ENCODE measurements around the gene BRS3. TPM values are rescaled to one million over a fixed set of nuclear protein-coding genes. Genes with fewer than 3 reads are reported as not detected.
"Not testable (repeated sequence)": the region's sequence is repeated elsewhere in the genome, so short reads cannot be mapped to it uniquely, and the experiment has no call there.

Gene BRS3
- not detected for total RNA-seq

DNA sequence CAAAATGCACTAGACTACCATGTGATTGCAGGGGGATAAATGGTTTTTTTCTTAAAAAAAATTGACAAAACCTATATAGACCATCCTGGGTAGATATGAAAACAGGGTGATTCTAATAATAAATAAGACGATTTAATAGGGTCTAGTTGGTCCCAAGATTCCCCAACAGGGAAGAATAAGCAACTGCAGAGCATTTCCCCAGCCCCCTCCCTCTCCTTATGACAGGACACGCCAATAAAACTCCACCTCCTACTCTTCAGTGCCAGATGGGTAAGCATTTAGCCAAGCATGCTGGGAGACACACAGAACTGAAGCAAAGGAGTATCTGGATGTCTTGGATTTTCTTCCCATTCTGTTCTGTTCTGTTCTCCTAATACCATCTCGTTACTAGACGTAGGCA, at the start of gene BRS3:
BRS3 (plus strand) TSS at position 301 of the 400 bp plus-strand sequence. CDS start 168 bp downstream, outside the sequence.
- Histone ChIP-seq H3K9ac (ENCODE audit: low read depth in 2 of 2, low read length in 2 of 2) (no peak within 1 kb of the TSS), H3K27ac (no peak within 1 kb of the TSS), H3K9me3 (no peaks in the 10 kb centered on the region), H3K4me1 (no peaks in the 10 kb centered on the region), H3K4me3 (no peak within 1 kb of the TSS), H3K27me3 (no peaks in the 10 kb centered on the region), H3K36me3 (no peaks in the 10 kb centered on the region)
- DNase-seq, result no peak
- intact Hi-C loops (cut with DNase I), result no loop called here
- TF ChIP-seq, protein P1, sequence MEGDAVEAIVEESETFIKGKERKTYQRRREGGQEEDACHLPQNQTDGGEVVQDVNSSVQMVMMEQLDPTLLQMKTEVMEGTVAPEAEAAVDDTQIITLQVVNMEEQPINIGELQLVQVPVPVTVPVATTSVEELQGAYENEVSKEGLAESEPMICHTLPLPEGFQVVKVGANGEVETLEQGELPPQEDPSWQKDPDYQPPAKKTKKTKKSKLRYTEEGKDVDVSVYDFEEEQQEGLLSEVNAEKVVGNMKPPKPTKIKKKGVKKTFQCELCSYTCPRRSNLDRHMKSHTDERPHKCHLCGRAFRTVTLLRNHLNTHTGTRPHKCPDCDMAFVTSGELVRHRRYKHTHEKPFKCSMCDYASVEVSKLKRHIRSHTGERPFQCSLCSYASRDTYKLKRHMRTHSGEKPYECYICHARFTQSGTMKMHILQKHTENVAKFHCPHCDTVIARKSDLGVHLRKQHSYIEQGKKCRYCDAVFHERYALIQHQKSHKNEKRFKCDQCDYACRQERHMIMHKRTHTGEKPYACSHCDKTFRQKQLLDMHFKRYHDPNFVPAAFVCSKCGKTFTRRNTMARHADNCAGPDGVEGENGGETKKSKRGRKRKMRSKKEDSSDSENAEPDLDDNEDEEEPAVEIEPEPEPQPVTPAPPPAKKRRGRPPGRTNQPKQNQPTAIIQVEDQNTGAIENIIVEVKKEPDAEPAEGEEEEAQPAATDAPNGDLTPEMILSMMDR (IDR thresholded peaks at IDR 0.05), result no peak

DNA sequence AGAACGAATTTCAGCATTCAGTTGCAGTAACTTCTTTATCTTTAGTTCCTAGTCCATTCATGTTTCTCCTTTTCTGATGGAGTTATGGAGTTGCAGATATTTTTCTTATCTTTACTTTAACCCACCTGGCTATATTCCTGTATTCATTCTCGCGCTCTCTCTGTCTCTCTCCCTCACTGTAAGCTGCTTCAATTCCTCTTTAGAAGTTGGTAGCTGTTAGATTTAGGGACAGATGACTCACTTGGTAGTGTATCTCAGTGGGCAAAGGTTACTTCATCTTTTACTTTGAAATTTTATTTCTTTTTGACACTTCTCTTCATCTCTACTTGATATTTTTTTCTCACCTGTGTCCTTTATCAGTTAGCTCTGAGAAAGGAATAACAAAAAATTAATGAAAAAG, 49.6 kb upstream of the BRS3 start:
- H3K36me3 ChIP-seq, result no peaks in the 10 kb centered on the region

GRCh38 chrX:136445674-136446073, 42.1 kb upstream of the BRS3 start:
- intact Hi-C loops (cut with DNase I); H3K9me3 ChIP-seq; H3K36me3 ChIP-seq; DNase-seq; H3K4me3 ChIP-seq; H3K27ac ChIP-seq; H3K4me1 ChIP-seq; H3K9ac ChIP-seq (ENCODE audit: low read depth in 2 of 2, low read length in 2 of 2); H3K27me3 ChIP-seq: not testable (repeated sequence)

More for the DNA sequence above, 49.6 kb upstream of the BRS3 start:
- no peak for DNase-seq
- Histone ChIP-seq H3K27ac (no peak overlapping the region), H3K9ac (ENCODE audit: low read depth in 2 of 2, low read length in 2 of 2) (no peak overlapping the region), H3K27me3 (no peaks in the 10 kb centered on the region), H3K4me1 (no peaks in the 10 kb centered on the region), H3K9me3 (no peaks in the 10 kb centered on the region), H3K4me3 (no peak overlapping the region)
- intact Hi-C loops (cut with DNase I), result no loop called here
- TF ChIP-seq, protein P1 (IDR thresholded peaks at IDR 0.05), result no peak

GRCh38 chrX:136446208-136446607, 41.5 kb upstream of the BRS3 start:
- Histone ChIP-seq H3K27ac (no peak overlapping the region), H3K27me3 (no peaks in the 10 kb centered on the region), H3K9me3 (no peaks in the 10 kb centered on the region), H3K4me1 (no peaks in the 10 kb centered on the region), H3K4me3 (no peak overlapping the region), H3K9ac (ENCODE audit: low read depth in 2 of 2, low read length in 2 of 2) (no peak overlapping the region), H3K36me3 (no peaks in the 10 kb centered on the region)
- intact Hi-C loops (cut with DNase I), result no loop called here
- TF ChIP-seq, protein P1 (IDR thresholded peaks at IDR 0.05), result no peak
- DNase-seq, result no peak

DNA sequence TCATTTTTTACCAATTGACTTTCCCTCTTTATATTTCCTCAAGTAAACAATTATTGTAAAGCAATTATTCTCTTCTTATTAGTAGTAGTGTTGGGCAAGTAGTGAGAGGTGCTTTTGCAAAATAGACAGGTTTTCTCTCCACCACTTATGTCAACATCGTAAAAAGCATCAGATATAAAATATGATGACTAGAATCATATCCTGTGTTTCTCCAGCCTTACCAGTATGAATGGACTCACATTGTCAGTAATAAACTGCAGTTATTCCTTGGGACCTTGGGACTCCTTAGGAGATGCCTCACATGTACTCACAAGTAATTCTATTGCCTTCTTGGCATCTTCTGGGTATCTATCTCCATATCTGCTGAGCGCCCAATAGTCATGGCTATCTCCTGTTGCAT, 40.4 kb upstream of the BRS3 start:
- Histone ChIP-seq H3K9me3 (no peaks in the 10 kb centered on the region), H3K4me3 (no peak overlapping the region), H3K27ac (no peak overlapping the region), H3K4me1 (no peaks in the 10 kb centered on the region), H3K27me3 (no peaks in the 10 kb centered on the region), H3K36me3 (no peaks in the 10 kb centered on the region), H3K9ac (ENCODE audit: low read depth in 2 of 2, low read length in 2 of 2) (no peak overlapping the region)
- TF ChIP-seq, protein P1 (IDR thresholded peaks at IDR 0.05), result no peak
- intact Hi-C loops (cut with DNase I), result no loop called here
- DNase-seq, result no peak

DNA sequence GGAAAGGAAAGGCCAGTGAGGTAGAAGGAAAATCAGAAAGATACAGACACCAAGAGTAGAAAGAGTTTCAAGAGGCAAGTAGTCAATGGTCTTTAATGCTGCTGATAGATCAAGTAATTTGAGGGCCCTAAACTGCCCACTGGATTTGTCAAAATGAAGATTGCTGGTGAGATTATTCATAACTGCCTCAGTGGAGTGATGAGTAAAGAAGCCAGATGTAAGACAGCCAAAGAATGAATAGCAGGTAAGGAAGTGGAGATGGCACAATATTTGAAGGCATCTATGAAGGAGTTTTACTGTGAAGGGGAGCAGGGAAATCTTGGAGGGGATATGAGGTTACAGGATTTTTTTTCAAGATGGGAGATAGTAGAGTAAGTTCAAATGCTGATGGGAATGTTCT, 39.8 kb upstream of the BRS3 start:
- no peak for DNase-seq
- H3K27me3 ChIP-seq, result no peaks in the 10 kb centered on the region
- H3K36me3 ChIP-seq, result no peaks in the 10 kb centered on the region
- H3K9ac ChIP-seq (ENCODE audit: low read depth in 2 of 2, low read length in 2 of 2), result no peak overlapping the region
- no peaks in the 10 kb centered on the region for H3K4me1 ChIP-seq
- TF ChIP-seq, protein P1 (IDR thresholded peaks at IDR 0.05), result no peak
- intact Hi-C loops (cut with DNase I), result no loop called here
- H3K27ac ChIP-seq, result no peak overlapping the region
- H3K4me3 ChIP-seq, result no peak overlapping the region
- no peaks in the 10 kb centered on the region for H3K9me3 ChIP-seq

All from colonic mucosa (tissue), 4 donors.